IPS DF 4.7 (cell line): ENCODE data around the gene TRMT2A.
"Not testable (repeated sequence)": the region's sequence is repeated elsewhere in the genome, so short reads cannot be mapped to it uniquely, and the experiment has no call there.

Experiments
- DNase-seq: peaks from one replicate; pipeline ENCODE4 v3.0.0-alpha.2; 2013; ENCODE audit warnings: low spot score; ENCODE audit errors: extremely low read depth

TRMT2A gene

GRCh38 chr22:20116951-20117632 is at the start of gene TRMT2A:
TRMT2A (minus strand) TSS chr22:20117226; CDS start chr22:20116906, 320 bp downstream.
- peak; percentile 91 for DNase-seq

- DNase-seq: no peak
Observed at GRCh38 chr22:20166703-20167102, 49.7 kb upstream of the TRMT2A start.

- no peak for DNase-seq
Observed at GRCh38 chr22:20165913-20166312, 48.9 kb upstream of the TRMT2A start.

- DNase-seq: no peak
Observed at GRCh38 chr22:20165421-20165820, 48.4 kb upstream of the TRMT2A start.

- no peak for DNase-seq
Observed at GRCh38 chr22:20164863-20165262, 47.8 kb upstream of the TRMT2A start.

- DNase-seq: no peak
Observed at GRCh38 chr22:20160041-20160440, 43.0 kb upstream of the TRMT2A start.

- not testable (repeated sequence) for DNase-seq
Observed at GRCh38 chr22:20159531-20159930, 42.5 kb upstream of the TRMT2A start.

GRCh38 chr22:20159076-20159475 is 42.0 kb upstream of the TRMT2A start:
- no peak for DNase-seq

GRCh38 chr22:20158391-20159036 is 41.5 kb upstream of the TRMT2A start:
- DNase-seq: no peak

- DNase-seq: no peak
Observed at GRCh38 chr22:20157430-20158183, 40.6 kb upstream of the TRMT2A start.

- peak; percentile 53 for DNase-seq
Observed at GRCh38 chr22:20156611-20157429, 39.8 kb upstream of the TRMT2A start.

GRCh38 chr22:20156042-20156389 is 39.0 kb upstream of the TRMT2A start:
- DNase-seq: no peak

GRCh38 chr22:20155330-20156041 is 38.5 kb upstream of the TRMT2A start:
- DNase-seq: no peak

- DNase-seq: no peak
Observed at GRCh38 chr22:20154602-20155187, 37.7 kb upstream of the TRMT2A start.

GRCh38 chr22:20153945-20154344 is 36.9 kb upstream of the TRMT2A start:
- DNase-seq: no peak

- DNase-seq: no peak
Observed at GRCh38 chr22:20152464-20152890, 35.5 kb upstream of the TRMT2A start.

- no peak for DNase-seq
Observed at GRCh38 chr22:20151276-20151588, 34.2 kb upstream of the TRMT2A start.

- no peak for DNase-seq
Observed at GRCh38 chr22:20150381-20151275, 33.6 kb upstream of the TRMT2A start, which contains the start of gene CCDC188. CCDC188 (minus strand) TSS chr22:20151055; CDS start chr22:20150986, 69 bp downstream.
